ENCODE results near the gene OLFML1.

DNA sequence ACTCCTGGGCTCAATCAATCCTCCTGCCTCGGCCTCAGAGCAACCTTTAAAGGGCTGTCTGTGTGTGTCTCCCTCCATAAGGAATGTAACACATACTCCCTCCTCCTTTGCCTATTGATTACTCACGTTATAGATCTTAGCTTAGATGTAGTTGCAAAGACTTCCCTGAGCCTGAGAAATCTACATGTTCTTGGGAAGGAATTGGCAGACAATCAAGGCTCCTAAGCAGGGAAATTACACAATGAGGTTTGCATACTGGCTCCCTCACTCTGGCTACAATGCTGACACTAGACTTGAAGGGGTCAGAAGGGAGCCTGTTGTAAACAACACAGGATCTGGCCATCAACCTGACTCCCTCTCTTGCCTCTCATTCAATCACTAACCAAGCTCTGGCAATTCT lies 5.2 kb upstream of the OLFML1 start:
- TF ChIP-seq, protein P1, sequence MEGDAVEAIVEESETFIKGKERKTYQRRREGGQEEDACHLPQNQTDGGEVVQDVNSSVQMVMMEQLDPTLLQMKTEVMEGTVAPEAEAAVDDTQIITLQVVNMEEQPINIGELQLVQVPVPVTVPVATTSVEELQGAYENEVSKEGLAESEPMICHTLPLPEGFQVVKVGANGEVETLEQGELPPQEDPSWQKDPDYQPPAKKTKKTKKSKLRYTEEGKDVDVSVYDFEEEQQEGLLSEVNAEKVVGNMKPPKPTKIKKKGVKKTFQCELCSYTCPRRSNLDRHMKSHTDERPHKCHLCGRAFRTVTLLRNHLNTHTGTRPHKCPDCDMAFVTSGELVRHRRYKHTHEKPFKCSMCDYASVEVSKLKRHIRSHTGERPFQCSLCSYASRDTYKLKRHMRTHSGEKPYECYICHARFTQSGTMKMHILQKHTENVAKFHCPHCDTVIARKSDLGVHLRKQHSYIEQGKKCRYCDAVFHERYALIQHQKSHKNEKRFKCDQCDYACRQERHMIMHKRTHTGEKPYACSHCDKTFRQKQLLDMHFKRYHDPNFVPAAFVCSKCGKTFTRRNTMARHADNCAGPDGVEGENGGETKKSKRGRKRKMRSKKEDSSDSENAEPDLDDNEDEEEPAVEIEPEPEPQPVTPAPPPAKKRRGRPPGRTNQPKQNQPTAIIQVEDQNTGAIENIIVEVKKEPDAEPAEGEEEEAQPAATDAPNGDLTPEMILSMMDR (IDR thresholded peaks at IDR 0.05) = no peak
- TF ChIP-seq POLR2A (IDR thresholded peaks at IDR 0.05) (no peak), POLR2AphosphoS5 (IDR thresholded peaks at IDR 0.05) (no peak)
